ENCODE data around the gene MDM1. TPM values are rescaled to one million over a fixed set of nuclear protein-coding genes. Genes with fewer than 3 reads are reported as not detected.

MDM1 gene
- total and polyA plus RNA-seq, 2 of the 13 experiments (the other 11 are each of a cell fraction or from before 2014, with no cell fraction given) = 4.6 to 15.2 TPM

DNA sequence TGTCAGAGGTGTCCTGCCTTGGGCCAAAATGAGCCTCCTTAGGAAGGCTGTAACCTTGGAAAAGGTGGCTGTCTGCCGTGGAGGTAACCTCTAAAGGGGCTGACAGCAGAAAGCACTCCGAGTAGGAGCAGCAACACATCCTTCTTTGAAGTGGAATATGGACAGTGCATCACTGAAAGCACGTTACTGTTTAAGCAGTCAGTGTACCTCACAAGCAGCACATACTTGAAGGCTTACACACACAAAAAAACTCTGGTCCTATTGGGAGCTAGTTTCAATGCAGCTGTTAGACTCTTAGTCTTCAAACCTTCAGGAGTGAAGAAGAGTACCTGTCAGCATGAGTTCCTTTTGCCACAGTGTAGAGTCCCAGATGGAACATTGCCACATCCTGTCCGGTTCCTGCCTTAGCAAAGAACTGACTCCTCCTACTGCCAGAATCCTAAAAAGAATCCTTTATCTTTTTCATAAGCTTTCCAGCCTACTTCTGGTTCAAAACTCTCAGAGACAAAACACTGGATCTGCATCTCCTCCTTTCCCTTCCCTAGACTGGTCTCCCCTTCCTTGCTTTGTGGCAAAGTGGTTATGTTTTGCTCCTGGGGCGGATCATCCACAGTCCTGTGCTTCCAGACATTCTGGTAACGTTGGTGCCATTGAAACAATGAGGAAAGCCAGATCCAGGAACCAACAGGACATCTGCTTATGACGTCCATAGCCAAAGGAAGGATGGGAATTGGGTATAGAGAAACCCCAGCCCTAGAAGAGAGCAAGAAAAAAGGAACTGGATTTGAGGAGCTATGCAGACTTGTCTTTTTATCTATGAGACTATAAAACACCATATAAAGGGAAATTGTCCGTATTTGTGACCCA lies 8.5 kb upstream of the MDM1 start:
- ChIA-PET POLR2A (no interaction called here), CTCF (ENCODE audit: low intra/inter-chr PET ratio, low total read pairs) (no interaction called here)
- H4K20me1 ChIP-seq (ENCODE audit: insufficient read depth, low read length) = no peaks in the 10 kb centered on the region
- peak; percentile 70 for FAIRE-seq
- H3K36me3 ChIP-seq (replicated peaks in 1 of 2; ENCODE audit: control insufficient read depth in 1 of 2, insufficient read depth in 2 of 2, low read length in 2 of 2) = no peaks in the 10 kb centered on the region
- peaks cover 67% of the 10 kb centered on the region for H3K4me1 ChIP-seq (ENCODE audit: insufficient read depth, low read length)
- no TSS peak for BruUV-seq (replicated peaks)
- no peaks in the 10 kb centered on the region for H3K27me3 ChIP-seq (ENCODE audit: control insufficient read depth in 1 of 2, insufficient read depth in 2 of 2, low read length in 2 of 2)
- H2AFZ ChIP-seq (ENCODE audit: low read length) = peak overlapping the region; percentile 22
- intact Hi-C loops (cut with micrococcal nuclease; ENCODE audit: unreplicated experiment) = loop anchor here (5.0 kb wide), 1 partner anchor 272 kb away; the partner anchor contains the start of gene RAP1B
- WGBS (ENCODE audit: low lambda C conversion rate) = 47% methylated on average over 8 of the region's 8 CpGs
- H3K9ac ChIP-seq (ENCODE audit: insufficient read depth, low read depth, low read length) = no peak overlapping the region
- H3K4me2 ChIP-seq (ENCODE audit: low read depth, low read length) = no peak overlapping the region; the same call in 1 of the 2 replicates
- no peaks in the 10 kb centered on the region for H3K79me2 ChIP-seq (ENCODE audit: insufficient read depth, low read length)
- DNase-seq (ENCODE audit: low spot score) = no peak
- no peak for ATAC-seq
- H3K27ac ChIP-seq (ENCODE audit: extremely low read length, insufficient read depth, low read length) = no peak overlapping the region
- no peak overlapping the region for H3K4me3 ChIP-seq (replicated peaks in 1 of 3; ENCODE audit: insufficient read depth in 1 of 3, low read depth in 2 of 3, low read length in 3 of 3)
- in situ Hi-C loops (cut with HindIII; ENCODE audit: extremely low pct_ligation_motif_present, low pct_unique_long_range_greater_than_20kb) = loop anchor here (10.0 kb wide), 1 partner anchor 344 kb away; the partner anchor contains the start of gene NUP107
- no peaks in the 10 kb centered on the region for H3K9me3 ChIP-seq (ENCODE audit: low read length)
- TF ChIP-seq HNF4A (CRISPR knock-in tag; IDR thresholded peaks at IDR 0.05) = no peak
- TF ChIP-seq FOXM1 (CRISPR knock-in tag; IDR thresholded peaks at IDR 0.05) = no peak
- TF ChIP-seq ZSCAN31 (CRISPR knock-in tag; IDR thresholded peaks at IDR 0.05; ENCODE audit: low read depth) = no peak
- TF ChIP-seq POLR2AphosphoS2 (IDR thresholded peaks at IDR 0.05; ENCODE audit: low read depth, low read length) = no peak
- no peak for TF ChIP-seq PLRG1 (conservative IDR thresholded peaks at IDR 0.05)
- TF ChIP-seq SP5 (CRISPR knock-in tag; IDR thresholded peaks at IDR 0.05; ENCODE audit: borderline replicate concordance, low read depth) = no peak
- TF ChIP-seq CREB1 (IDR thresholded peaks at IDR 0.05) = no peak
- TF ChIP-seq CREB1 (CRISPR knock-in tag; IDR thresholded peaks at IDR 0.05) = no peak
- TF ChIP-seq ZNF510 (CRISPR knock-in tag; IDR thresholded peaks at IDR 0.05; ENCODE audit: low read depth) = no peak
- TF ChIP-seq, protein P1, sequence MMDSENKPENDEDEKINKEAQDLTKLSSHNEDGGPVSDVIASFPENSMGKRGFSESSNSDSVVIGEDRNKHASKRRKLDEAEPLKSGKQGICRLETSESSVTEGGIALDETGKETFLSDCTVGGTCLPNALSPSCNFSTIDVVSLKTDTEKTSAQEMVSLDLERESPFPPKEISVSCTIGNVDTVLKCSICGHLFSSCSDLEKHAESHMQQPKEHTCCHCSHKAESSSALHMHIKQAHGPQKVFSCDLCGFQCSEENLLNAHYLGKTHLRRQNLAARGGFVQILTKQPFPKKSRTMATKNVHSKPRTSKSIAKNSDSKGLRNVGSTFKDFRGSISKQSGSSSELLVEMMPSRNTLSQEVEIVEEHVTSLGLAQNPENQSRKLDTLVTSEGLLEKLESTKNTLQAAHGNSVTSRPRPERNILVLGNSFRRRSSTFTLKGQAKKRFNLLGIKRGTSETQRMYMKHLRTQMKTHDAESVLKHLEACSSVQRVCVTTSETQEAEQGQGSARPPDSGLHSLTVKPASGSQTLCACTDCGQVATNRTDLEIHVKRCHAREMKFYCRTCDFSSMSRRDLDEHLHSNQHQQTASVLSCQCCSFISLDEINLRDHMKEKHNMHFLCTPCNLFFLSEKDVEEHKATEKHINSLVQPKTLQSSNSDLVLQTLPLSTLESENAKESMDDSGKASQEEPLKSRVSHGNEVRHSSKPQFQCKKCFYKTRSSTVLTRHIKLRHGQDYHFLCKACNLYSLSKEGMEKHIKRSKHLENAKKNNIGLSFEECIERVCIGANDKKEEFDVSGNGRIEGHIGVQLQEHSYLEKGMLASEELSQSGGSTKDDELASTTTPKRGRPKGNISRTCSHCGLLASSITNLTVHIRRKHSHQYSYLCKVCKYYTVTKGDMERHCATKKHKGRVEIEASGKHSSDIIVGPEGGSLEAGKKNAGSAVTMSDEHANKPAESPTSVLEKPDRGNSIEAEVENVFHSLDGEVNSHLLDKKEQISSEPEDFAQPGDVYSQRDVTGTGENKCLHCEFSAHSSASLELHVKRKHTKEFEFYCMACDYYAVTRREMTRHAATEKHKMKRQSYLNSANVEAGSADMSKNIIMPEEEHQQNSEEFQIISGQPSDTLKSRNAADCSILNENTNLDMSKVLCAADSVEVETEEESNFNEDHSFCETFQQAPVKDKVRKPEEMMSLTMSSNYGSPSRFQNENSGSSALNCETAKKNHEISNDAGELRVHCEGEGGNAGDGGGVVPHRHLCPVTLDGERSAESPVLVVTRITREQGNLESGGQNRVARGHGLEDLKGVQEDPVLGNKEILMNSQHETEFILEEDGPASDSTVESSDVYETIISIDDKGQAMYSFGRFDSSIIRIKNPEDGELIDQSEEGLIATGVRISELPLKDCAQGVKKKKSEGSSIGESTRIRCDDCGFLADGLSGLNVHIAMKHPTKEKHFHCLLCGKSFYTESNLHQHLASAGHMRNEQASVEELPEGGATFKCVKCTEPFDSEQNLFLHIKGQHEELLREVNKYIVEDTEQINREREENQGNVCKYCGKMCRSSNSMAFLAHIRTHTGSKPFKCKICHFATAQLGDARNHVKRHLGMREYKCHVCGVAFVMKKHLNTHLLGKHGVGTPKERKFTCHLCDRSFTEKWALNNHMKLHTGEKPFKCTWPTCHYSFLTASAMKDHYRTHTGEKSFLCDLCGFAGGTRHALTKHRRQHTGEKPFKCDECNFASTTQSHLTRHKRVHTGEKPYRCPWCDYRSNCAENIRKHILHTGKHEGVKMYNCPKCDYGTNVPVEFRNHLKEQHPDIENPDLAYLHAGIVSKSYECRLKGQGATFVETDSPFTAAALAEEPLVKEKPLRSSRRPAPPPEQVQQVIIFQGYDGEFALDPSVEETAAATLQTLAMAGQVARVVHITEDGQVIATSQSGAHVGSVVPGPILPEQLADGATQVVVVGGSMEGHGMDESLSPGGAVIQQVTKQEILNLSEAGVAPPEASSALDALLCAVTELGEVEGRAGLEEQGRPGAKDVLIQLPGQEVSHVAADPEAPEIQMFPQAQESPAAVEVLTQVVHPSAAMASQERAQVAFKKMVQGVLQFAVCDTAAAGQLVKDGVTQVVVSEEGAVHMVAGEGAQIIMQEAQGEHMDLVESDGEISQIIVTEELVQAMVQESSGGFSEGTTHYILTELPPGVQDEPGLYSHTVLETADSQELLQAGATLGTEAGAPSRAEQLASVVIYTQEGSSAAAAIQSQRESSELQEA (CRISPR knock-in tag; IDR thresholded peaks at IDR 0.05; ENCODE audit: not compliant biosample characterization) = no peak
- TF ChIP-seq ZNF17 (CRISPR knock-in tag; IDR thresholded peaks at IDR 0.05) = no peak
- TF ChIP-seq SCMH1 (CRISPR knock-in tag; IDR thresholded peaks at IDR 0.05; ENCODE audit: borderline replicate concordance) = no peak
- TF ChIP-seq ATM (IDR thresholded peaks at IDR 0.05; ENCODE audit: borderline replicate concordance) = no peak
- TF ChIP-seq, protein P2, sequence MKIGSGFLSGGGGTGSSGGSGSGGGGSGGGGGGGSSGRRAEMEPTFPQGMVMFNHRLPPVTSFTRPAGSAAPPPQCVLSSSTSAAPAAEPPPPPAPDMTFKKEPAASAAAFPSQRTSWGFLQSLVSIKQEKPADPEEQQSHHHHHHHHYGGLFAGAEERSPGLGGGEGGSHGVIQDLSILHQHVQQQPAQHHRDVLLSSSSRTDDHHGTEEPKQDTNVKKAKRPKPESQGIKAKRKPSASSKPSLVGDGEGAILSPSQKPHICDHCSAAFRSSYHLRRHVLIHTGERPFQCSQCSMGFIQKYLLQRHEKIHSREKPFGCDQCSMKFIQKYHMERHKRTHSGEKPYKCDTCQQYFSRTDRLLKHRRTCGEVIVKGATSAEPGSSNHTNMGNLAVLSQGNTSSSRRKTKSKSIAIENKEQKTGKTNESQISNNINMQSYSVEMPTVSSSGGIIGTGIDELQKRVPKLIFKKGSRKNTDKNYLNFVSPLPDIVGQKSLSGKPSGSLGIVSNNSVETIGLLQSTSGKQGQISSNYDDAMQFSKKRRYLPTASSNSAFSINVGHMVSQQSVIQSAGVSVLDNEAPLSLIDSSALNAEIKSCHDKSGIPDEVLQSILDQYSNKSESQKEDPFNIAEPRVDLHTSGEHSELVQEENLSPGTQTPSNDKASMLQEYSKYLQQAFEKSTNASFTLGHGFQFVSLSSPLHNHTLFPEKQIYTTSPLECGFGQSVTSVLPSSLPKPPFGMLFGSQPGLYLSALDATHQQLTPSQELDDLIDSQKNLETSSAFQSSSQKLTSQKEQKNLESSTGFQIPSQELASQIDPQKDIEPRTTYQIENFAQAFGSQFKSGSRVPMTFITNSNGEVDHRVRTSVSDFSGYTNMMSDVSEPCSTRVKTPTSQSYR (CRISPR knock-in tag; IDR thresholded peaks at IDR 0.05; ENCODE audit: borderline replicate concordance) = no peak
